IMR-90 (cell line): ENCODE results near the gene DYNLT2B.

Source experiments
- BHLHE40 ChIP-seq: fragments of 150-350 bp; IDR thresholded peaks from 2 replicates; pipeline ENCODE4 v1.6.1; 2016; ENCODE audit warnings: mild to moderate bottlenecking, low read depth, low read length
- CTCF ChIP-seq: conservative IDR thresholded peaks from 2 replicates; pipeline ENCODE4 v1.5.1; 2012; ENCODE audit warnings: mild to moderate bottlenecking, low read depth, low read length, improper control_type of control experiment
- ELK1 ChIP-seq: fragments of 150-350 bp; IDR thresholded peaks from 2 replicates; pipeline ENCODE4 v1.6.1; 2016; ENCODE audit warnings: low read depth, mild to moderate bottlenecking, low read length, moderate library complexity, borderline replicate concordance
- MAFK ChIP-seq: IDR thresholded peaks from 2 replicates; pipeline ENCODE4 v1.6.1; 2012; ENCODE audit warnings: low read depth, low read length, improper control_type of control experiment
- MAZ ChIP-seq: IDR thresholded peaks from 2 replicates; pipeline ENCODE4 v1.6.1; 2012; ENCODE audit warnings: low read depth, mild to moderate bottlenecking, low read length, improper control_type of control experiment, moderate library complexity, borderline replicate concordance
- POLR2A ChIP-seq: IDR thresholded peaks from 2 replicates; pipeline ENCODE4 v1.6.1; 2012; ENCODE audit warnings: mild to moderate bottlenecking, low read depth, low read length
- SMC3 ChIP-seq: fragments of 150-350 bp; IDR thresholded peaks from 2 replicates; pipeline ENCODE4 v1.6.1; 2016; ENCODE audit warnings: low read depth, mild to moderate bottlenecking, antibody characterized with exemption, low read length, moderate library complexity

- no peak for TF ChIP-seq POLR2A
- TF ChIP-seq CTCF, result no peak
- TF ChIP-seq MAZ, result no peak
- no peak for TF ChIP-seq MAFK
- no peak for TF ChIP-seq BHLHE40
- no peak for TF ChIP-seq SMC3
- no peak for TF ChIP-seq ELK1
Measured at GRCh38 chr3:196274585-196274984, 43.5 kb downstream of the DYNLT2B start.
